GM12891 (cell line): ENCODE data around the gene RALB.

ENCODE experiments used
- PAX5 ChIP-seq: IDR thresholded peaks from 2 replicates; pipeline ENCODE4 v1.6.1; 2011; ENCODE audit warnings: low read length, moderate library complexity, mild to moderate bottlenecking; ENCODE audit not compliant: insufficient read depth, severe bottlenecking
- POLR2A ChIP-seq: IDR thresholded peaks from 2 replicates; pipeline ENCODE4 v1.6.1; 2011; ENCODE audit warnings: low read depth, low read length, control low read depth
- POLR2AphosphoS5 ChIP-seq: IDR thresholded peaks from 2 replicates; pipeline ENCODE4 v1.6.1; 2011; ENCODE audit warnings: low read depth, low read length, control low read depth
- POU2F2 ChIP-seq: IDR thresholded peaks from 2 replicates; pipeline ENCODE4 v1.6.1; 2011; ENCODE audit warnings: low read depth, mild to moderate bottlenecking, control low read depth, low read length, moderate library complexity
- TAF1 ChIP-seq: IDR thresholded peaks from 2 replicates; pipeline ENCODE4 v1.6.1; 2011; ENCODE audit warnings: low read depth, low read length, control low read depth

GRCh38 chr2:120316071-120316470 lies 63.4 kb downstream of the RALB start:
- TF ChIP-seq POLR2A (no peak), TAF1 (no peak), POU2F2 (no peak), POLR2AphosphoS5 (no peak), PAX5 (no peak)
